WTC11 (cell line): ENCODE results near the gene DAB1. TPM values are rescaled to one million over a fixed set of nuclear protein-coding genes. Genes with fewer than 3 reads are reported as not detected.

Source experiments
- ATAC-seq: fragments of 200-7000 bp; cut with Tn5 transposase; 2 replicates; pipeline ENCODE4 v1.10.0; 2021; ENCODE audit warnings: mild to moderate bottlenecking, moderate library complexity
- CTCF ChIA-PET: fragments of 300-600 bp; sonication (Branson Sonifier 250); formaldehyde crosslinking; loops from one replicate; lab custom pipeline; 2021; ENCODE audit warnings: antibody characterized with exemption; lab: Charles Lee
- POLR2A ChIA-PET: fragments of 350-600 bp; sonication (Branson Sonifier 250); formaldehyde crosslinking; loops from one replicate; lab custom pipeline; 2021; ENCODE audit warnings: antibody characterized with exemption; lab: Charles Lee
- DNase-seq: peaks from one replicate; pipeline ENCODE4 v3.0.0; 2021; ENCODE audit warnings: low spot score
- H3K27ac Mint-ChIP-seq: 2 replicates; pipeline ENCODE4 v1.8.0; 2021; ENCODE audit warnings: mixed read lengths
- H3K27me3 Mint-ChIP-seq: 2 replicates; pipeline ENCODE4 v1.8.0; 2021; ENCODE audit warnings: low read depth, mild to moderate bottlenecking, moderate library complexity, mixed read lengths
- H3K36me3 Mint-ChIP-seq: 2 replicates; pipeline ENCODE4 v1.8.0; 2021; ENCODE audit warnings: mixed read lengths
- H3K4me1 Mint-ChIP-seq: 2 replicates; pipeline ENCODE4 v1.8.0; 2022; ENCODE audit warnings: mixed read lengths
- H3K4me3 Mint-ChIP-seq: 2 replicates; pipeline ENCODE4 v1.8.0; 2021; ENCODE audit warnings: mild to moderate bottlenecking, moderate library complexity, mixed read lengths
- H3K9me3 Mint-ChIP-seq: 2 replicates; pipeline ENCODE4 v1.8.0; 2021; ENCODE audit warnings: mixed read lengths
- CBFB ChIP-seq: sonication (generic); formaldehyde crosslinking; IDR thresholded peaks from 2 replicates; pipeline ENCODE4 v1.8.1; 2022; ENCODE audit warnings: mild to moderate bottlenecking, low read depth, missing genetic modification reagents
- EMX1 ChIP-seq: fragments of 250-450 bp; sonication (Bioruptor Pico); IDR thresholded peaks from 2 replicates; pipeline ENCODE4 v1.8.0; 2021; ENCODE audit warnings: mild to moderate bottlenecking
- FOXP1 ChIP-seq: sonication (generic); formaldehyde crosslinking; IDR thresholded peaks from 2 replicates; pipeline ENCODE4 v1.8.0; 2022; ENCODE audit warnings: missing genetic modification reagents, mild to moderate bottlenecking, moderate library complexity, borderline replicate concordance
- KAT7 ChIP-seq: sonication (generic); formaldehyde crosslinking; IDR thresholded peaks from 2 replicates; pipeline ENCODE4 v1.8.1; 2023; ENCODE audit warnings: missing genetic modification reagents, mild to moderate bottlenecking, borderline replicate concordance
- NFYB ChIP-seq: sonication (generic); formaldehyde crosslinking; conservative IDR thresholded peaks from 2 replicates; pipeline ENCODE4 v1.8.0; 2022; ENCODE audit warnings: low read depth, missing genetic modification reagents
- NR1H2 ChIP-seq: sonication (generic); formaldehyde crosslinking; IDR thresholded peaks from 2 replicates; pipeline ENCODE4 v1.9.0; 2021; ENCODE audit warnings: mild to moderate bottlenecking, moderate library complexity, missing genetic modification reagents
- NR2C2 ChIP-seq: sonication (generic); formaldehyde crosslinking; IDR thresholded peaks from 2 replicates; pipeline ENCODE4 v1.8.0; 2022; ENCODE audit warnings: mild to moderate bottlenecking, missing genetic modification reagents
- PRDM15 ChIP-seq: sonication (generic); formaldehyde crosslinking; IDR thresholded peaks from 2 replicates; pipeline ENCODE4 v1.8.0; 2022; ENCODE audit warnings: missing genetic modification reagents
- SMAD4 ChIP-seq: sonication (generic); formaldehyde crosslinking; IDR thresholded peaks from 2 replicates; pipeline ENCODE4 v1.8.0; 2022; ENCODE audit warnings: mild to moderate bottlenecking, missing genetic modification reagents
- TEAD4 ChIP-seq: sonication (generic); formaldehyde crosslinking; IDR thresholded peaks from 2 replicates; pipeline ENCODE4 v1.8.0; 2022; ENCODE audit warnings: mild to moderate bottlenecking, missing genetic modification reagents
- TP53 ChIP-seq: sonication (generic); formaldehyde crosslinking; IDR thresholded peaks from 2 replicates; pipeline ENCODE4 v1.8.1; 2023; ENCODE audit warnings: mild to moderate bottlenecking, missing genetic modification reagents
- USF1 ChIP-seq: sonication (generic); formaldehyde crosslinking; IDR thresholded peaks from 2 replicates; pipeline ENCODE4 v1.8.0; 2022; ENCODE audit warnings: mild to moderate bottlenecking, missing genetic modification reagents
- ZBTB21 ChIP-seq: sonication (generic); formaldehyde crosslinking; IDR thresholded peaks from 2 replicates; pipeline ENCODE4 v1.8.1; 2023; ENCODE audit warnings: mild to moderate bottlenecking, missing genetic modification reagents, borderline replicate concordance
- ZNF138 ChIP-seq: sonication (generic); formaldehyde crosslinking; conservative IDR thresholded peaks from 2 replicates; pipeline ENCODE4 v1.8.1; 2022; ENCODE audit warnings: mild to moderate bottlenecking, moderate library complexity, missing genetic modification reagents
- ZNF263 ChIP-seq: sonication (generic); formaldehyde crosslinking; IDR thresholded peaks from 2 replicates; pipeline ENCODE4 v1.8.1; 2022; ENCODE audit warnings: low read depth, mild to moderate bottlenecking, moderate library complexity, missing genetic modification reagents
- ZNF512 ChIP-seq: sonication (generic); formaldehyde crosslinking; IDR thresholded peaks from 2 replicates; pipeline ENCODE4 v1.8.1; 2022; ENCODE audit warnings: missing genetic modification reagents, borderline replicate concordance
- total RNA-seq: library from RNA; stranded (reverse); gene quantifications from 3 replicates; pipeline ENCODE4 v1.2.3, GENCODE V29; 2021
- TF ChIP-seq, protein P1 (sequence below): fragments of 250-450 bp; sonication (Bioruptor Pico); IDR thresholded peaks from 2 replicates; pipeline ENCODE4 v1.9.0; 2021; ENCODE audit warnings: moderate library complexity, mild to moderate bottlenecking, inconsistent platforms, borderline replicate concordance
- TF ChIP-seq, protein P2 (sequence below): fragments of 250-450 bp; sonication (Bioruptor Pico); IDR thresholded peaks from 2 replicates; pipeline ENCODE4 v2.1.2; 2022; ENCODE audit warnings: mild to moderate bottlenecking, moderate library complexity
- TF ChIP-seq, protein P3 (sequence below): sonication (generic); formaldehyde crosslinking; IDR thresholded peaks from 2 replicates; pipeline ENCODE4 v1.8.1; 2022; ENCODE audit warnings: mild to moderate bottlenecking, missing genetic modification reagents, moderate library complexity, borderline replicate concordance
- TF ChIP-seq, protein P4 (sequence below): sonication (generic); formaldehyde crosslinking; IDR thresholded peaks from 2 replicates; pipeline ENCODE4 v1.8.0; 2022; ENCODE audit warnings: mild to moderate bottlenecking, missing genetic modification reagents
- TF ChIP-seq, protein P5 (sequence below): fragments of 200-600 bp; IDR thresholded peaks from 2 replicates; pipeline ENCODE4 v1.8.0; 2022; ENCODE audit warnings: antibody characterized with exemption

Gene DAB1
- total RNA-seq, 1 experiment from 2014 or later = 10.7 TPM

GRCh38 chr1:57229076-57229475, 194.8 kb downstream of the DAB1 start (continued):
- TF ChIP-seq, protein P1, sequence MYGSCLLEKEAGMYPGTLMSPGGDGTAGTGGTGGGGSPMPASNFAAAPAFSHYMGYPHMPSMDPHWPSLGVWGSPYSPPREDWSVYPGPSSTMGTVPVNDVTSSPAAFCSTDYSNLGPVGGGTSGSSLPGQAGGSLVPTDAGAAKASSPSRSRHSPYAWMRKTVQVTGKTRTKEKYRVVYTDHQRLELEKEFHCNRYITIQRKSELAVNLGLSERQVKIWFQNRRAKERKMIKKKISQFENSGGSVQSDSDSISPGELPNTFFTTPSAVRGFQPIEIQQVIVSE (CRISPR knock-in tag) = no peak
- TF ChIP-seq, all 79 proteins: peak for 0

- Mint-ChIP-seq H3K36me3 (no peaks in the 10 kb centered on the region), H3K27me3 (no peaks in the 10 kb centered on the region), H3K4me1 (peaks cover 24% of the 10 kb centered on the region), H3K4me3 (no peak overlapping the region), H3K27ac (no peak overlapping the region), H3K9me3 (peaks cover 5% of the 10 kb centered on the region)
- ChIA-PET CTCF (no interaction called here), POLR2A (no interaction called here)
- ATAC-seq (no peak), DNase-seq (no peak)
- no peak for TF ChIP-seq ZNF138 (CRISPR knock-in tag)
- TF ChIP-seq CBFB (CRISPR knock-in tag) = no peak
- TF ChIP-seq, protein P2, sequence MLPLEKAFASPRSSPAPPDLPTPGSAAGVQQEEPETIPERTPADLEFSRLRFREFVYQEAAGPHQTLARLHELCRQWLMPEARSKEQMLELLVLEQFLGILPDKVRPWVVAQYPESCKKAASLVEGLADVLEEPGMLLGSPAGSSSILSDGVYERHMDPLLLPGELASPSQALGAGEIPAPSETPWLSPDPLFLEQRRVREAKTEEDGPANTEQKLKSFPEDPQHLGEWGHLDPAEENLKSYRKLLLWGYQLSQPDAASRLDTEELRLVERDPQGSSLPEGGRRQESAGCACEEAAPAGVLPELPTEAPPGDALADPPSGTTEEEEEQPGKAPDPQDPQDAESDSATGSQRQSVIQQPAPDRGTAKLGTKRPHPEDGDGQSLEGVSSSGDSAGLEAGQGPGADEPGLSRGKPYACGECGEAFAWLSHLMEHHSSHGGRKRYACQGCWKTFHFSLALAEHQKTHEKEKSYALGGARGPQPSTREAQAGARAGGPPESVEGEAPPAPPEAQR (CRISPR knock-in tag) = no peak
- TF ChIP-seq ZNF512 = no peak
- TF ChIP-seq, protein P3, sequence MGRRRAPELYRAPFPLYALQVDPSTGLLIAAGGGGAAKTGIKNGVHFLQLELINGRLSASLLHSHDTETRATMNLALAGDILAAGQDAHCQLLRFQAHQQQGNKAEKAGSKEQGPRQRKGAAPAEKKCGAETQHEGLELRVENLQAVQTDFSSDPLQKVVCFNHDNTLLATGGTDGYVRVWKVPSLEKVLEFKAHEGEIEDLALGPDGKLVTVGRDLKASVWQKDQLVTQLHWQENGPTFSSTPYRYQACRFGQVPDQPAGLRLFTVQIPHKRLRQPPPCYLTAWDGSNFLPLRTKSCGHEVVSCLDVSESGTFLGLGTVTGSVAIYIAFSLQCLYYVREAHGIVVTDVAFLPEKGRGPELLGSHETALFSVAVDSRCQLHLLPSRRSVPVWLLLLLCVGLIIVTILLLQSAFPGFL (CRISPR knock-in tag) = no peak
- TF ChIP-seq USF1 (CRISPR knock-in tag) = no peak
- no peak for TF ChIP-seq ZNF263
- no peak for TF ChIP-seq NFYB (CRISPR knock-in tag)
- no peak for TF ChIP-seq TP53 (CRISPR knock-in tag)
- TF ChIP-seq, protein P4, sequence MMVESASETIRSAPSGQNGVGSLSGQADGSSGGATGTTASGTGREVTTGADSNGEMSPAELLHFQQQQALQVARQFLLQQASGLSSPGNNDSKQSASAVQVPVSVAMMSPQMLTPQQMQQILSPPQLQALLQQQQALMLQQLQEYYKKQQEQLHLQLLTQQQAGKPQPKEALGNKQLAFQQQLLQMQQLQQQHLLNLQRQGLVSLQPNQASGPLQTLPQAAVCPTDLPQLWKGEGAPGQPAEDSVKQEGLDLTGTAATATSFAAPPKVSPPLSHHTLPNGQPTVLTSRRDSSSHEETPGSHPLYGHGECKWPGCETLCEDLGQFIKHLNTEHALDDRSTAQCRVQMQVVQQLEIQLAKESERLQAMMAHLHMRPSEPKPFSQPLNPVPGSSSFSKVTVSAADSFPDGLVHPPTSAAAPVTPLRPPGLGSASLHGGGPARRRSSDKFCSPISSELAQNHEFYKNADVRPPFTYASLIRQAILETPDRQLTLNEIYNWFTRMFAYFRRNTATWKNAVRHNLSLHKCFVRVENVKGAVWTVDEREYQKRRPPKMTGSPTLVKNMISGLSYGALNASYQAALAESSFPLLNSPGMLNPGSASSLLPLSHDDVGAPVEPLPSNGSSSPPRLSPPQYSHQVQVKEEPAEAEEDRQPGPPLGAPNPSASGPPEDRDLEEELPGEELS = no peak
- no peak for TF ChIP-seq KAT7 (CRISPR knock-in tag)
- TF ChIP-seq SMAD4 (CRISPR knock-in tag) = no peak
- no peak for TF ChIP-seq EMX1 (CRISPR knock-in tag)
- no peak for TF ChIP-seq FOXP1 (CRISPR knock-in tag)
- no peak for TF ChIP-seq TEAD4 (CRISPR knock-in tag)
- no peak for TF ChIP-seq PRDM15 (CRISPR knock-in tag)
- TF ChIP-seq, protein P5, sequence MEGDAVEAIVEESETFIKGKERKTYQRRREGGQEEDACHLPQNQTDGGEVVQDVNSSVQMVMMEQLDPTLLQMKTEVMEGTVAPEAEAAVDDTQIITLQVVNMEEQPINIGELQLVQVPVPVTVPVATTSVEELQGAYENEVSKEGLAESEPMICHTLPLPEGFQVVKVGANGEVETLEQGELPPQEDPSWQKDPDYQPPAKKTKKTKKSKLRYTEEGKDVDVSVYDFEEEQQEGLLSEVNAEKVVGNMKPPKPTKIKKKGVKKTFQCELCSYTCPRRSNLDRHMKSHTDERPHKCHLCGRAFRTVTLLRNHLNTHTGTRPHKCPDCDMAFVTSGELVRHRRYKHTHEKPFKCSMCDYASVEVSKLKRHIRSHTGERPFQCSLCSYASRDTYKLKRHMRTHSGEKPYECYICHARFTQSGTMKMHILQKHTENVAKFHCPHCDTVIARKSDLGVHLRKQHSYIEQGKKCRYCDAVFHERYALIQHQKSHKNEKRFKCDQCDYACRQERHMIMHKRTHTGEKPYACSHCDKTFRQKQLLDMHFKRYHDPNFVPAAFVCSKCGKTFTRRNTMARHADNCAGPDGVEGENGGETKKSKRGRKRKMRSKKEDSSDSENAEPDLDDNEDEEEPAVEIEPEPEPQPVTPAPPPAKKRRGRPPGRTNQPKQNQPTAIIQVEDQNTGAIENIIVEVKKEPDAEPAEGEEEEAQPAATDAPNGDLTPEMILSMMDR = no peak
- no peak for TF ChIP-seq NR2C2 (CRISPR knock-in tag)
- TF ChIP-seq NR1H2 (CRISPR knock-in tag) = no peak
- TF ChIP-seq ZBTB21 (CRISPR knock-in tag) = no peak
Observed at GRCh38 chr1:57222801-57223200, 201.1 kb downstream of the DAB1 start.
